Fibroblast of lung (primary cell): ENCODE results near the gene GBP7. TPM values are rescaled to one million over a fixed set of nuclear protein-coding genes. Genes with fewer than 3 reads are reported as not detected.

Experiments used
- DNase-seq, 2 donors: peaks; one replicate each; pipeline versions ENCODE4 v3.0.0 to v3.0.0-alpha.2; 2010; ENCODE audit warnings: low read depth in 2 of 2
- H2AFZ ChIP-seq: 2 replicates; pipeline ENCODE4 v1.5.1; 2012; ENCODE audit warnings: low read length, control low read depth, inconsistent platforms
- H3K27ac ChIP-seq: 2 replicates; pipeline ENCODE4 v1.5.1; 2011; ENCODE audit warnings: low read length, control low read depth; ENCODE audit not compliant: insufficient read depth
- H3K27me3 ChIP-seq: 2 replicates; pipeline ENCODE4 v1.5.1; 2011; ENCODE audit warnings: mild to moderate bottlenecking, low read length; ENCODE audit not compliant: control insufficient read depth, insufficient read depth
- H3K36me3 ChIP-seq: 2 replicates; pipeline ENCODE4 v1.5.1; 2011; ENCODE audit warnings: low read length; ENCODE audit not compliant: control insufficient read depth, insufficient read depth
- H3K4me1 ChIP-seq: 2 replicates; pipeline ENCODE4 v1.5.1; 2011; ENCODE audit warnings: low read length; ENCODE audit not compliant: control insufficient read depth, insufficient read depth; ENCODE audit errors: extremely low read depth
- H3K4me2 ChIP-seq: 2 replicates; pipeline ENCODE4 v1.5.1; 2011; ENCODE audit warnings: low read length, control low read depth; ENCODE audit not compliant: insufficient read depth; ENCODE audit errors: extremely low read depth
- H3K4me3 ChIP-seq, 4 experiments: fragments of 200-600 bp in 1 of 4; sonication (generic) in 1 of 4; replicated peaks in 1 of 4; 2 replicates each; pipeline ENCODE4 v1.5.1; 2011 to 2016; ENCODE audit warnings: low read length in 4 of 4, low read depth in 3 of 4, mild to moderate bottlenecking in 3 of 4, control low read depth in 2 of 4, inconsistent platforms in 1 of 4, mixed read lengths in 1 of 4; ENCODE audit not compliant: insufficient read depth in 1 of 4; ENCODE audit errors: control extremely low read depth in 1 of 4
- H3K79me2 ChIP-seq: 2 replicates; pipeline ENCODE4 v1.5.1; 2012; ENCODE audit warnings: mild to moderate bottlenecking, low read length, inconsistent platforms; ENCODE audit not compliant: control insufficient read depth, insufficient read depth
- H3K9ac ChIP-seq: 2 replicates; pipeline ENCODE4 v1.5.1; 2011; ENCODE audit warnings: mild to moderate bottlenecking, low read length, control low read depth; ENCODE audit not compliant: insufficient read depth
- H3K9me3 ChIP-seq: 2 replicates; pipeline ENCODE4 v1.5.1; 2012; ENCODE audit warnings: low read depth, low read length; ENCODE audit not compliant: control insufficient read depth, insufficient read depth
- H4K20me1 ChIP-seq: 2 replicates; pipeline ENCODE4 v1.5.1; 2011; ENCODE audit warnings: low read length; ENCODE audit not compliant: control insufficient read depth, insufficient read depth; ENCODE audit errors: extremely low read depth
- CTCF ChIP-seq, 2 donors: IDR thresholded peaks in 1 of 2; conservative IDR thresholded peaks in 1 of 2; 1 replicate in 1 of 2; 2 replicates in 1 of 2; pipeline ENCODE4 v1.5.1; 2011 to 2012; ENCODE audit warnings: low read length in 2 of 2, control low read depth in 1 of 2, inconsistent platforms in 1 of 2, low read depth in 1 of 2, mild to moderate bottlenecking in 1 of 2
- EZH2 ChIP-seq: IDR thresholded peaks from 2 replicates; pipeline ENCODE4 v1.5.1; 2012; ENCODE audit warnings: low read length, control low read depth, mild to moderate bottlenecking; ENCODE audit errors: missing control alignments
- polyA plus RNA-seq, 2 donors: library from polyadenylated mRNA; depleted of rRNA in 1 of 2; stranded (reverse) in 1 of 2; unstranded in 1 of 2; fragments of >200 nt; gene quantifications; 2 replicates each; pipeline ENCODE4 v1.2.1, GENCODE V29; 2011 to 2012; ENCODE audit warnings: missing spikeins in 1 of 2
- total RNA-seq: library from RNA; depleted of rRNA; stranded (reverse); fragments of >200 nt; gene quantifications from 2 replicates; pipeline ENCODE4 v1.2.1, GENCODE V29; 2014

GBP7 gene
- total and polyA plus RNA-seq, 2 donors (not counting 1 experiment from before 2014, with no cell fraction given), result not detected

- TF ChIP-seq EZH2 (no peak), CTCF (conservative IDR thresholded peaks at IDR 0.05 in 1 of 2, IDR thresholded peaks at IDR 0.05 in 1 of 2; ENCODE audit: low read depth in 1 of 2, low read length in 2 of 2) (peak; percentile 56 to 84)
- peak; percentile 12 to 74 for DNase-seq
- no peaks in the 10 kb centered on the region for H4K20me1 ChIP-seq
- no peak overlapping the region for H3K27ac ChIP-seq
- H2AFZ ChIP-seq, result no peak overlapping the region
- H3K36me3 ChIP-seq, result no peaks in the 10 kb centered on the region
- no peaks in the 10 kb centered on the region for H3K9me3 ChIP-seq
- no peak overlapping the region for H3K9ac ChIP-seq
- no peaks in the 10 kb centered on the region for H3K27me3 ChIP-seq
- no peaks in the 10 kb centered on the region for H3K4me1 ChIP-seq
- no peak overlapping the region for H3K4me2 ChIP-seq
- H3K4me3 ChIP-seq, result no peak overlapping the region
- no peaks in the 10 kb centered on the region for H3K79me2 ChIP-seq
Observed at GRCh38 chr1:89085781-89086180, 90.0 kb downstream of the GBP7 start.

Other genes with a start within 250 kb of the GBP7 start
- gene KYAT3, start 183.4 kb downstream of the GBP7 start, total RNA-seq, result 14.1 and 16.7 TPM in 2 replicates
- 43.5 and 55.9 TPM in 2 replicates for gene KYAT3, start 183.4 kb downstream of the GBP7 start, polyA plus RNA-seq
- gene RBMXL1, start 183.4 kb downstream of the GBP7 start, total RNA-seq, result 11.2 and 12.1 TPM in 2 replicates
- 8.5 and 10.9 TPM in 2 replicates for gene RBMXL1, start 183.4 kb downstream of the GBP7 start, polyA plus RNA-seq
- gene GBP3, start 153.1 kb downstream of the GBP7 start, total RNA-seq, result 44.9 and 46.0 TPM in 2 replicates
- 51.5 and 75.1 TPM in 2 replicates for gene GBP3, start 153.1 kb downstream of the GBP7 start, polyA plus RNA-seq
- gene GBP1, start 110.8 kb downstream of the GBP7 start, total RNA-seq, result 35.7 and 45.6 TPM in 2 replicates
- 48.1 and 74.2 TPM in 2 replicates for gene GBP1, start 110.8 kb downstream of the GBP7 start, polyA plus RNA-seq
- gene GBP2, start 49.9 kb downstream of the GBP7 start, total RNA-seq, result 70.7 and 96.8 TPM in 2 replicates
- gene GBP2, start 49.9 kb downstream of the GBP7 start, polyA plus RNA-seq, result 19.6 and 50.6 TPM in 2 replicates
- 0.50 and 0.77 TPM in 2 replicates for gene GBP4, start 22.9 kb upstream of the GBP7 start, total RNA-seq
- 0.40 and 1.3 TPM in 2 replicates for gene GBP4, start 22.9 kb upstream of the GBP7 start, polyA plus RNA-seq
- under 0.01 and 0.17 TPM in 2 replicates for gene GBP5, start 96.9 kb upstream of the GBP7 start, total RNA-seq
- gene GBP5, start 96.9 kb upstream of the GBP7 start, polyA plus RNA-seq, result not detected in 2 replicates
- under 0.01 TPM in 1 of 2 replicates, not detected in the other for gene GBP6, start 188.1 kb upstream of the GBP7 start, total RNA-seq
- gene GBP6, start 188.1 kb upstream of the GBP7 start, polyA plus RNA-seq, result 0.03 TPM in 1 of 2 replicates, not detected in the other